ENCODE measurements around the gene SLC25A3. TPM values are rescaled to one million over a fixed set of nuclear protein-coding genes. Genes with fewer than 3 reads are reported as not detected.

SLC25A3 gene
- polyA plus RNA-seq, 1 of the 3 experiments (the other 2 are of a cell fraction) = 470 TPM

DNA sequence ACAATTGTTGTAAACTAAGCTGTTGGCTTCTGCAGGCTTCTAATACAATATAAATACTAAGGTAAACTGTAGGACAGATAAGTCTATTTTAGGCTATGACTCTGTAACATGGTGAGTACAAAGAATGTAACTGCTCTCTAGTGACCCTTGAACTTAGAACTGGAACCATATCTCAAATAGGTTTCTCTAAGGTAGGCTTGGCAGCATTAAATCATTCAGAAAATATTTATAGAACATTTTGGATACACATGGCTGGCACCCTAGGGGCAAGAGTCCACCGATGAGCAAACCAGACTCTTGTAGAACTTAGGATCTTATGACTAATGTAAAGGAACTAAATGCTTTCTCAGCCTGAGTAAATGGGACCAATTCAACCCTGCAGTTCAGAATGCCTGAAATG, 19.4 kb upstream of the SLC25A3 start:
- no peak overlapping the region for H3K4me2 ChIP-seq
- H3F3A ChIP-seq (replicated peaks; ENCODE audit: insufficient read depth) = no peaks in the 10 kb centered on the region
- H3K9me3 ChIP-seq = no peaks in the 10 kb centered on the region
- no peak overlapping the region for H3K9ac ChIP-seq
- ChIA-PET CTCF (interaction anchor here (1.7 kb wide), 1 partner anchor 9 kb away, joined by 18 read pairs; no protein-coding TSS in a partner anchor), POLR2A (no interaction called here)
- 94% methylated on average over 1 of the region's 1 CpG for WGBS (ENCODE audit: low lambda C conversion rate)
- H3K9me2 ChIP-seq = no peaks in the 10 kb centered on the region
- no peaks in the 10 kb centered on the region for H4K20me1 ChIP-seq (ENCODE audit: insufficient read depth)
- no peak overlapping the region for H2AFZ ChIP-seq (ENCODE audit: low read depth)
- TF ChIP-seq RXRA (IDR thresholded peaks at IDR 0.05; ENCODE audit: borderline replicate concordance, low read depth) (no peak), ELF1 (IDR thresholded peaks at IDR 0.05) (no peak), MEF2A (IDR thresholded peaks at IDR 0.05; ENCODE audit: borderline replicate concordance, low read depth) (no peak), GATA2 (CRISPR knock-in tag; IDR thresholded peaks at IDR 0.05) (no peak), RAD21 (IDR thresholded peaks at IDR 0.05; ENCODE audit: low read length) (no peak), TCF12 (IDR thresholded peaks at IDR 0.05) (no peak), FOXJ3 (CRISPR knock-in tag; IDR thresholded peaks at IDR 0.05) (no peak), EP300 (IDR thresholded peaks at IDR 0.05; ENCODE audit: borderline replicate concordance in 1 of 2, low read depth in 1 of 2, low read length in 1 of 2) (no peak), FOXM1 (IDR thresholded peaks at IDR 0.05; ENCODE audit: low read depth) (no peak), SIN3A (IDR thresholded peaks at IDR 0.05; ENCODE audit: borderline replicate concordance, low read depth, low read length) (no peak), GABPA (IDR thresholded peaks at IDR 0.05; ENCODE audit: low read depth) (no peak), TAF1 (IDR thresholded peaks at IDR 0.05; ENCODE audit: borderline replicate concordance, low read depth, low read length) (no peak), CHD2 (IDR thresholded peaks at IDR 0.05; ENCODE audit: low read length, partially characterized antibody) (no peak)
- TF ChIP-seq, protein P1, sequence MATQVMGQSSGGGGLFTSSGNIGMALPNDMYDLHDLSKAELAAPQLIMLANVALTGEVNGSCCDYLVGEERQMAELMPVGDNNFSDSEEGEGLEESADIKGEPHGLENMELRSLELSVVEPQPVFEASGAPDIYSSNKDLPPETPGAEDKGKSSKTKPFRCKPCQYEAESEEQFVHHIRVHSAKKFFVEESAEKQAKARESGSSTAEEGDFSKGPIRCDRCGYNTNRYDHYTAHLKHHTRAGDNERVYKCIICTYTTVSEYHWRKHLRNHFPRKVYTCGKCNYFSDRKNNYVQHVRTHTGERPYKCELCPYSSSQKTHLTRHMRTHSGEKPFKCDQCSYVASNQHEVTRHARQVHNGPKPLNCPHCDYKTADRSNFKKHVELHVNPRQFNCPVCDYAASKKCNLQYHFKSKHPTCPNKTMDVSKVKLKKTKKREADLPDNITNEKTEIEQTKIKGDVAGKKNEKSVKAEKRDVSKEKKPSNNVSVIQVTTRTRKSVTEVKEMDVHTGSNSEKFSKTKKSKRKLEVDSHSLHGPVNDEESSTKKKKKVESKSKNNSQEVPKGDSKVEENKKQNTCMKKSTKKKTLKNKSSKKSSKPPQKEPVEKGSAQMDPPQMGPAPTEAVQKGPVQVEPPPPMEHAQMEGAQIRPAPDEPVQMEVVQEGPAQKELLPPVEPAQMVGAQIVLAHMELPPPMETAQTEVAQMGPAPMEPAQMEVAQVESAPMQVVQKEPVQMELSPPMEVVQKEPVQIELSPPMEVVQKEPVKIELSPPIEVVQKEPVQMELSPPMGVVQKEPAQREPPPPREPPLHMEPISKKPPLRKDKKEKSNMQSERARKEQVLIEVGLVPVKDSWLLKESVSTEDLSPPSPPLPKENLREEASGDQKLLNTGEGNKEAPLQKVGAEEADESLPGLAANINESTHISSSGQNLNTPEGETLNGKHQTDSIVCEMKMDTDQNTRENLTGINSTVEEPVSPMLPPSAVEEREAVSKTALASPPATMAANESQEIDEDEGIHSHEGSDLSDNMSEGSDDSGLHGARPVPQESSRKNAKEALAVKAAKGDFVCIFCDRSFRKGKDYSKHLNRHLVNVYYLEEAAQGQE (IDR thresholded peaks at IDR 0.05; ENCODE audit: low read depth, low read length) = no peak
- TF ChIP-seq, protein P2, sequence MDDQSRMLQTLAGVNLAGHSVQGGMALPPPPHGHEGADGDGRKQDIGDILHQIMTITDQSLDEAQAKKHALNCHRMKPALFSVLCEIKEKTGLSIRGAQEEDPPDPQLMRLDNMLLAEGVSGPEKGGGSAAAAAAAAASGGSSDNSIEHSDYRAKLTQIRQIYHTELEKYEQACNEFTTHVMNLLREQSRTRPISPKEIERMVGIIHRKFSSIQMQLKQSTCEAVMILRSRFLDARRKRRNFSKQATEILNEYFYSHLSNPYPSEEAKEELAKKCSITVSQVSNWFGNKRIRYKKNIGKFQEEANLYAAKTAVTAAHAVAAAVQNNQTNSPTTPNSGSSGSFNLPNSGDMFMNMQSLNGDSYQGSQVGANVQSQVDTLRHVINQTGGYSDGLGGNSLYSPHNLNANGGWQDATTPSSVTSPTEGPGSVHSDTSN (IDR thresholded peaks at IDR 0.05) = no peak
- TF ChIP-seq, protein P3, sequence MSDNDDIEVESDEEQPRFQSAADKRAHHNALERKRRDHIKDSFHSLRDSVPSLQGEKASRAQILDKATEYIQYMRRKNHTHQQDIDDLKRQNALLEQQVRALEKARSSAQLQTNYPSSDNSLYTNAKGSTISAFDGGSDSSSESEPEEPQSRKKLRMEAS (IDR thresholded peaks at IDR 0.05; ENCODE audit: low read depth) = no peak
- H3K79me2 ChIP-seq (ENCODE audit: insufficient read depth) = no peaks in the 10 kb centered on the region
- H3K4me3 ChIP-seq (ENCODE audit: low read depth in 2 of 2, low read length in 1 of 2) = no peak overlapping the region
- H3K4me1 ChIP-seq (ENCODE audit: control insufficient read depth in 1 of 2, insufficient read depth in 2 of 2, low read depth in 1 of 2, low read length in 1 of 2) = no peaks in the 10 kb centered on the region
- no peaks in the 10 kb centered on the region for H3K27me3 ChIP-seq (ENCODE audit: insufficient read depth)
- no peak for DNase-seq
- H3K27ac ChIP-seq (ENCODE audit: low read depth in 2 of 2, low read length in 1 of 2) = no peak overlapping the region
- no peaks in the 10 kb centered on the region for H3K36me3 ChIP-seq (replicated peaks in 1 of 2; ENCODE audit: control insufficient read depth in 1 of 2, insufficient read depth in 2 of 2, low read length in 1 of 2)

All from SK-N-SH (cell line).